GM19468 (cell line): Measurements from ENCODE around the gene VMP1.
"Not testable (repeated sequence)": the region's sequence is repeated elsewhere in the genome, so short reads cannot be mapped to it uniquely, and the experiment has no call there.

Source experiments
- ATAC-seq: cut with Tn5 transposase; IDR thresholded peaks from one replicate; pipeline ENCODE4 v1.9.1; 2021; ENCODE audit warnings: mild to moderate bottlenecking, moderate library complexity, moderate number of reproducible peaks; ENCODE audit not compliant: unreplicated experiment; ENCODE audit errors: extremely low read depth

VMP1 gene

GRCh38 chr17:59853168-59853918 is 145.9 kb downstream of the VMP1 start:
- peak; percentile 47 for ATAC-seq

- ATAC-seq, result not testable (repeated sequence)
Observed at GRCh38 chr17:59853919-59854729, 146.7 kb downstream of the VMP1 start.

- no peak for ATAC-seq
Observed at GRCh38 chr17:59856859-59857794, 149.7 kb downstream of the VMP1 start.

- ATAC-seq, result no peak
Observed at GRCh38 chr17:59858167-59858816, 150.8 kb downstream of the VMP1 start.

- ATAC-seq, result no peak
Observed at GRCh38 chr17:59858932-59859331, 151.5 kb downstream of the VMP1 start.

- ATAC-seq, result no peak
Observed at GRCh38 chr17:59859444-59860025, 152.1 kb downstream of the VMP1 start.

GRCh38 chr17:59863616-59864015 is 156.2 kb downstream of the VMP1 start:
- ATAC-seq, result no peak

- ATAC-seq, result no peak
Observed at GRCh38 chr17:59869941-59870218, 162.4 kb downstream of the VMP1 start.

- ATAC-seq, result no peak
Observed at GRCh38 chr17:59870482-59870881, 163.0 kb downstream of the VMP1 start.

- ATAC-seq, result no peak
Observed at GRCh38 chr17:59872351-59872750, 164.9 kb downstream of the VMP1 start.

GRCh38 chr17:59873414-59873813 is 166.0 kb downstream of the VMP1 start:
- not testable (repeated sequence) for ATAC-seq

GRCh38 chr17:59874376-59874775 is 166.9 kb downstream of the VMP1 start:
- no peak for ATAC-seq

GRCh38 chr17:59876107-59876506 is 168.7 kb downstream of the VMP1 start:
- no peak for ATAC-seq

GRCh38 chr17:59877965-59878364 is 170.5 kb downstream of the VMP1 start:
- no peak for ATAC-seq

GRCh38 chr17:59878624-59879023 is 171.2 kb downstream of the VMP1 start:
- ATAC-seq, result no peak

- ATAC-seq, result no peak
Observed at GRCh38 chr17:59884861-59885260, 177.4 kb downstream of the VMP1 start.

GRCh38 chr17:59888145-59888750 is 180.8 kb downstream of the VMP1 start:
- no peak for ATAC-seq

- no peak for ATAC-seq
Observed at GRCh38 chr17:59890720-59891119, 183.3 kb downstream of the VMP1 start.
